GM21390 (cell line): ENCODE data around the gene PEX3.
A peak's percentile ranks its signal among the peaks of the same experiment; 100 is the strongest.

Experiments used
- ATAC-seq: cut with Tn5 transposase; IDR thresholded peaks from one replicate; pipeline ENCODE4 v1.9.1; 2021; ENCODE audit not compliant: unreplicated experiment

PEX3 gene

GRCh38 chr6:143536866-143537691 lies 86.5 kb downstream of the PEX3 start:
- ATAC-seq = peak; percentile 67

- no peak for ATAC-seq
These were observed 87.8 kb downstream of the PEX3 start for GRCh38 chr6:143538374-143538773.

GRCh38 chr6:143539106-143539505 lies 88.5 kb downstream of the PEX3 start:
- no peak for ATAC-seq

- ATAC-seq = no peak
These were observed 89.1 kb downstream of the PEX3 start for GRCh38 chr6:143539734-143540133.

- no peak for ATAC-seq
These were observed 89.6 kb downstream of the PEX3 start for GRCh38 chr6:143540192-143540591.
